H1 (cell line): ENCODE measurements around the gene POLE4. TPM values are rescaled to one million over a fixed set of nuclear protein-coding genes. Genes with fewer than 3 reads are reported as not detected.

Source experiments
- CTCF ChIA-PET: fragments of 300-600 bp; sonication (Branson Sonifier 250); formaldehyde crosslinking; loops from one replicate; lab custom pipeline; 2021; ENCODE audit not compliant: partially characterized antibody; lab: Charles Lee
- POLR2A ChIA-PET: fragments of 300-600 bp; sonication (Branson Sonifier 250); formaldehyde crosslinking; loops from one replicate; lab custom pipeline; 2021; ENCODE audit warnings: inconsistent platforms; ENCODE audit not compliant: partially characterized antibody; lab: Charles Lee
- DNase-seq, 2 experiments: peaks; one replicate each; pipeline versions ENCODE4 v3.0.0 to v3.0.0-alpha.2; 2010 to 2022; ENCODE audit warnings: low spot score in 2 of 2, low read depth in 1 of 2, mixed read lengths in 1 of 2
- FAIRE-seq: peaks from 2 replicates; lab custom pipeline; 2011; peaks lifted over from hg19 to GRCh38; lab: Jason Lieb, UNC
- H2AFZ ChIP-seq: 2 replicates; pipeline ENCODE4 v1.8.1; 2012; ENCODE audit warnings: low read length, inconsistent platforms
- H2AK5ac ChIP-seq: 2 replicates; pipeline ENCODE4 v1.6.1; 2013; ENCODE audit warnings: low read depth, low read length
- H2BK120ac ChIP-seq: replicated peaks from 2 replicates; pipeline ENCODE3; 2013; ENCODE audit warnings: low read depth, low read length, inconsistent platforms
- H2BK12ac ChIP-seq: 2 replicates; pipeline ENCODE4 v1.6.1; 2013; ENCODE audit warnings: low read depth, low read length
- H2BK15ac ChIP-seq: 2 replicates; pipeline ENCODE4 v1.6.1; 2013; ENCODE audit warnings: low read length
- H2BK20ac ChIP-seq: 2 replicates; pipeline ENCODE4 v1.6.1; 2013; ENCODE audit warnings: low read length
- H2BK5ac ChIP-seq: 2 replicates; pipeline ENCODE4 v1.6.1; 2013; ENCODE audit warnings: low read depth, low read length
- H3K14ac ChIP-seq: 2 replicates; pipeline ENCODE4 v1.6.1; 2013; ENCODE audit warnings: inconsistent platforms; ENCODE audit not compliant: insufficient read length
- H3K18ac ChIP-seq: 2 replicates; pipeline ENCODE4 v1.6.1; 2013; ENCODE audit warnings: low read length; ENCODE audit errors: extremely low read depth
- H3K23ac ChIP-seq: 2 replicates; pipeline ENCODE4 v1.6.1; 2013; ENCODE audit warnings: inconsistent platforms; ENCODE audit not compliant: insufficient read length
- H3K23me2 ChIP-seq: 2 replicates; pipeline ENCODE4 v1.6.1; 2013; ENCODE audit warnings: low read depth, low read length
- H3K27ac ChIP-seq: 2 replicates; pipeline ENCODE4 v1.6.1; 2011; ENCODE audit warnings: low read depth, low read length, inconsistent platforms
- H3K27me3 ChIP-seq, 4 experiments: replicated peaks in 1 of 4; 1 replicate in 1 of 4; 2 replicates in 3 of 4; pipeline versions ENCODE4 v1.6.1 to v1.8.1; 2011 to 2013; ENCODE audit warnings: low read length in 3 of 4, mild to moderate bottlenecking in 3 of 4, inconsistent platforms in 2 of 4, mixed read lengths in 2 of 4, moderate library complexity in 1 of 4; ENCODE audit not compliant: control insufficient read depth in 3 of 4, insufficient read depth in 3 of 4; ENCODE audit errors: extremely low read depth in 1 of 4
- H3K36me3 ChIP-seq, 4 experiments: 2 replicates each; pipeline versions ENCODE4 v1.6.1 to v1.8.1; 2011 to 2013; ENCODE audit warnings: mild to moderate bottlenecking in 4 of 4, low read length in 3 of 4, moderate library complexity in 2 of 4, control low read depth in 1 of 4, inconsistent platforms in 1 of 4; ENCODE audit not compliant: insufficient read depth in 4 of 4, control insufficient read depth in 2 of 4
- H3K4ac ChIP-seq: replicated peaks from 2 replicates; pipeline ENCODE3; 2013; ENCODE audit warnings: low read length, low read depth, mixed read lengths, inconsistent platforms; ENCODE audit not compliant: insufficient read length
- H3K4me1 ChIP-seq, 4 experiments: replicated peaks in 1 of 4; 1 replicate in 1 of 4; 2 replicates in 3 of 4; pipeline versions ENCODE4 v1.6.1 to v1.8.1; 2011 to 2013; ENCODE audit warnings: low read length in 3 of 4, inconsistent platforms in 2 of 4, mixed read lengths in 1 of 4; ENCODE audit not compliant: insufficient read depth in 4 of 4, control insufficient read depth in 3 of 4
- H3K4me2 ChIP-seq, 2 experiments: 2 replicates each; pipeline versions ENCODE4 v1.6.1 to v1.8.1; 2011 to 2013; ENCODE audit warnings: low read depth in 2 of 2, low read length in 2 of 2, control low read depth in 1 of 2, inconsistent platforms in 1 of 2, mild to moderate bottlenecking in 1 of 2; ENCODE audit not compliant: insufficient read depth in 1 of 2
- H3K4me3 ChIP-seq, 4 experiments: fragments of 200-600, 300-600 bp in 1 of 4; sonication (generic), shearing (Covaris generic), sonication (Bioruptor Twin) in 1 of 4; 2 replicates each; pipeline versions ENCODE4 v1.5.1 to v1.8.1; 2011 to 2016; ENCODE audit warnings: low read length in 4 of 4, low read depth in 3 of 4, control low read depth in 2 of 4, inconsistent platforms in 2 of 4, mild to moderate bottlenecking in 2 of 4, mixed read lengths in 1 of 4, moderate library complexity in 1 of 4; ENCODE audit not compliant: insufficient read depth in 2 of 4; ENCODE audit errors: extremely low read depth in 1 of 4
- H3K56ac ChIP-seq: replicated peaks from 2 replicates; pipeline ENCODE3; 2013; ENCODE audit warnings: low read depth, mild to moderate bottlenecking, mixed read lengths, low read length, inconsistent platforms; ENCODE audit not compliant: insufficient read length
- H3K79me1 ChIP-seq: 2 replicates; pipeline ENCODE4 v1.6.1; 2013; ENCODE audit warnings: low read depth, low read length, control low read depth
- H3K79me2 ChIP-seq, 2 experiments: 2 replicates each; pipeline versions ENCODE4 v1.6.1 to v1.8.1; 2012 to 2013; ENCODE audit warnings: low read length in 2 of 2, mild to moderate bottlenecking in 2 of 2, inconsistent platforms in 1 of 2; ENCODE audit not compliant: insufficient read depth in 2 of 2, control insufficient read depth in 1 of 2
- H3K9ac ChIP-seq, 4 experiments: replicated peaks in 1 of 4; 1 replicate in 1 of 4; 2 replicates in 3 of 4; pipeline versions ENCODE4 v1.6.1 to v1.8.1; 2011 to 2013; ENCODE audit warnings: low read depth in 3 of 4, low read length in 3 of 4, control low read depth in 2 of 4, mild to moderate bottlenecking in 2 of 4, moderate library complexity in 2 of 4, inconsistent platforms in 1 of 4; ENCODE audit errors: extremely low read depth in 1 of 4
- H3K9me3 ChIP-seq, 2 experiments: 2 replicates each; pipeline versions ENCODE4 v1.6.1 to v1.8.1; 2012 to 2013; ENCODE audit warnings: mild to moderate bottlenecking in 2 of 2, moderate library complexity in 2 of 2, control low read depth in 1 of 2, inconsistent platforms in 1 of 2, low read depth in 1 of 2, low read length in 1 of 2, mixed read lengths in 1 of 2; ENCODE audit not compliant: insufficient read depth in 2 of 2
- H4K20me1 ChIP-seq, 2 experiments: replicated peaks in 1 of 2; 2 replicates each; pipeline versions ENCODE3 to v1.8.1; 2011 to 2013; ENCODE audit warnings: inconsistent platforms in 2 of 2, low read length in 2 of 2, mild to moderate bottlenecking in 1 of 2; ENCODE audit not compliant: insufficient read depth in 2 of 2, control insufficient read depth in 1 of 2
- H4K5ac ChIP-seq: 2 replicates; pipeline ENCODE4 v1.6.1; 2013; ENCODE audit warnings: low read length, low read depth, mixed read lengths, inconsistent platforms; ENCODE audit not compliant: insufficient read length
- H4K8ac ChIP-seq: 2 replicates; pipeline ENCODE4 v1.8.0; 2013; ENCODE audit warnings: mild to moderate bottlenecking, moderate library complexity, low read length, inconsistent platforms; ENCODE audit not compliant: insufficient read depth; ENCODE audit errors: extremely low read depth
- H4K91ac ChIP-seq: replicated peaks from 2 replicates; pipeline ENCODE3; 2013; ENCODE audit warnings: low read length, mixed read lengths, inconsistent platforms; ENCODE audit not compliant: insufficient read length
- BRCA1 ChIP-seq: IDR thresholded peaks from 2 replicates; pipeline ENCODE4 v1.6.1; 2012; ENCODE audit warnings: low read depth, low read length, improper control_type of control experiment
- EGR1 ChIP-seq: IDR thresholded peaks from 2 replicates; pipeline ENCODE4 v1.6.1; 2011; ENCODE audit warnings: low read depth, low read length, borderline replicate concordance
- NANOG ChIP-seq: IDR thresholded peaks from 2 replicates; pipeline ENCODE4 v1.6.1; 2011; ENCODE audit warnings: low read length, low read depth, mild to moderate bottlenecking, inconsistent platforms; ENCODE audit not compliant: insufficient read depth, poor library complexity, severe bottlenecking
- WGBS, 2 experiments: shearing (Covaris generic) in 1 of 2; methylation state at CpG; one replicate each; pipeline versions ENCODE4 v1.1.6 to v1.1.7; 2013 to 2015; ENCODE audit warnings: low lambda C conversion rate in 2 of 2, mixed read lengths in 2 of 2, inconsistent platforms in 1 of 2, low coverage in 1 of 2, missing lambda C conversion rate in 1 of 2; ENCODE audit not compliant: insufficient replicate concordance in 2 of 2, insufficient coverage in 1 of 2, insufficient read length in 1 of 2; ENCODE audit errors: extremely low coverage in 1 of 2, missing lambda C conversion rate in 1 of 2; 5-methylcytosine and 5-hydroxymethylcytosine counted together
- polyA plus RNA-seq, 7 experiments: library from polyadenylated mRNA; depleted of rRNA in 3 of 7; stranded (reverse) in 5 of 7; unstranded in 2 of 7; fragments of >200 nt in 5 of 7; fragments of 200-250 nt in 2 of 7; gene quantifications; 1 replicate in 5 of 7; 2 replicates in 1 of 7; 4 replicates in 1 of 7; pipeline versions ENCODE4 v1.2.1 to v1.2.3, GENCODE V29; 2011 to 2013; ENCODE audit warnings: missing spikeins in 2 of 7, mixed read lengths in 2 of 7
- total RNA-seq: library from RNA; stranded (reverse); fragmentation: NEBNext Ultra II Directional; extraction: Animal tissue kit (Norgen Biotek cat#: 25700); gene quantifications from 2 replicates; pipeline ENCODE4 v1.2.1, GENCODE V29; 2021
- TF ChIP-seq, protein P1 (sequence below): IDR thresholded peaks from 2 replicates; pipeline ENCODE4 v1.6.1; 2012; ENCODE audit warnings: low read length, inconsistent platforms

POLE4 gene
- total and polyA plus RNA-seq, 2 of the 8 experiments (the other 6 are each of a cell fraction or from before 2014, with no cell fraction given): 16.7 to 44.7 TPM

DNA sequence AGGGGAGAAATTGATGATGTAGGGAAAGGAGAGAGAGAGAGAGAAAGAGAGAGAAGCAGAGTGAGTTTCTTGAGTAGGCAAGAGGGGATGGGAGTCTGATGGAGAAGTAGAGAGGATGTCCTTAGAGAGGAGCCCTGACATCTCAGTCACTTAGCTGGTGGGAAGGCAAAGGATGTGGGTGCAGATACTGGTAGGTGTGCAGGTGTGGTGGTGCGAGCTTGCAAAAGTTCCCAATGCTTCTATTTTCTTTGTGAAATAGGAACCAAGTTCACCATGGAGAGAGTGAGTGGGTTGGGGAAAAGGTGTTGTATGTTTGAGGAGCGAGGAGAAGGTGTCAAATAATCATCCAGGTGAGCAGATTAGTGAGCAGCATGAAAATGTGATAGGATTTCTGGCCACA lies 26.5 kb upstream of the POLE4 start:
- Histone ChIP-seq H3K56ac (no peak overlapping the region), H3K27me3 (no peaks in the 10 kb centered on the region), H3K27ac (no peak overlapping the region), H3K4me3 (no peak overlapping the region), H2BK12ac (no peak overlapping the region), H3K9ac (no peak overlapping the region), H3K23me2 (no peaks in the 10 kb centered on the region), H2BK15ac (no peak overlapping the region), H3K4ac (no peak overlapping the region), H4K5ac (no peak overlapping the region), H3K23ac (no peak overlapping the region), H3K79me1 (no peaks in the 10 kb centered on the region), H4K20me1 (no peaks in the 10 kb centered on the region), H2BK20ac (no peak overlapping the region), H3K4me2 (no peak overlapping the region), H3K14ac (no peak overlapping the region), H4K8ac (no peak overlapping the region), H3K9me3 (no peaks in the 10 kb centered on the region), H3K4me1 (no peaks in the 10 kb centered on the region), H2BK5ac (no peak overlapping the region), H4K91ac (no peak overlapping the region), H3K79me2 (no peaks in the 10 kb centered on the region), H2AK5ac (no peak overlapping the region), H3K36me3 (no peaks in the 10 kb centered on the region), H3K18ac (no peak overlapping the region), H2BK120ac (no peak overlapping the region), H2AFZ (no peak overlapping the region)
- FAIRE-seq (no peak), DNase-seq (no peak)
- WGBS, 2 experiments: 91 to 100% methylated on average over 1 to 2 of the region's 2 CpGs
- TF ChIP-seq, protein P1, sequence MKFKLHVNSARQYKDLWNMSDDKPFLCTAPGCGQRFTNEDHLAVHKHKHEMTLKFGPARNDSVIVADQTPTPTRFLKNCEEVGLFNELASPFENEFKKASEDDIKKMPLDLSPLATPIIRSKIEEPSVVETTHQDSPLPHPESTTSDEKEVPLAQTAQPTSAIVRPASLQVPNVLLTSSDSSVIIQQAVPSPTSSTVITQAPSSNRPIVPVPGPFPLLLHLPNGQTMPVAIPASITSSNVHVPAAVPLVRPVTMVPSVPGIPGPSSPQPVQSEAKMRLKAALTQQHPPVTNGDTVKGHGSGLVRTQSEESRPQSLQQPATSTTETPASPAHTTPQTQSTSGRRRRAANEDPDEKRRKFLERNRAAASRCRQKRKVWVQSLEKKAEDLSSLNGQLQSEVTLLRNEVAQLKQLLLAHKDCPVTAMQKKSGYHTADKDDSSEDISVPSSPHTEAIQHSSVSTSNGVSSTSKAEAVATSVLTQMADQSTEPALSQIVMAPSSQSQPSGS: no peak
- TF ChIP-seq BRCA1: no peak
- TF ChIP-seq EGR1: no peak
- TF ChIP-seq NANOG: no peak
- CTCF ChIA-PET: no interaction called here
- POLR2A ChIA-PET: interaction anchor here (1.5 kb wide), 1 partner anchor 97 kb away, joined by 3 read pairs; no protein-coding TSS in a partner anchor
